ENCODE data around the gene POU2AF1.

The POU2AF1 gene

DNA sequence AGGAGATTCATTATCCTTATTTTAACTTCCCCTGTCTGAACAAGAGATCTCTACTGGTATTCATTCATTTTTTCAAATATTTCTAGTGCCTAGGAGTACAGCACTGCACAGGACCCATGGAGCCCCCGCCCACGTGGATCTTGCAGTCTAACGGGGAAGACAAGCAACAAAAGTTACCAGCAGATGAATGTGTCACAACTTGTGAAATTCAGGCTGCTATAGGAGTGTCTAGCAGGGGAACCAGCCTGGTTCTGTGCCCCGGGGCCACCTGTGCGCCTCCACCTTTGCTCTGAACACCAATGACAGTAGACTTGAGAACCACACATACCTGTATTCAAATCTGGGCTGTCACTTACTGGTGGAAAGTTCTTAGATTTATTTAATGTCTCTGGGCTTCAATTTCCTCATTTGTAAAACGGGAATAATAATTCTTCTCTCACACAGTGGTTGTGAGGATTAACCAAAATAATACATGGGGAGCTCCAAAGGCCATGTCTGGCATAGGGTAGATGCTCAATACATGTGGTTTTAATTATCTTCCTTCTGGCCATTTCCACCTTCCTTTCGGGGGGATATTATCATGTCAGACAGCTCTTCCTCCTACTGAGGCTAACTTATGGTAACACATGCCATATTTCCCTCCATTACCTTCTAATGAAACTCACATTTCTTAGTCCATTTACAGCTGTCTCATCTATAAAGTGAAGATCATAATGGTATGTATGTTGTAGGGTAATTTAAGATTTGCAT lies 17.8 kb downstream of the POU2AF1 start:
- no peak for DNase-seq (ENCODE audit: low read depth in 2 of 2)

DNA sequence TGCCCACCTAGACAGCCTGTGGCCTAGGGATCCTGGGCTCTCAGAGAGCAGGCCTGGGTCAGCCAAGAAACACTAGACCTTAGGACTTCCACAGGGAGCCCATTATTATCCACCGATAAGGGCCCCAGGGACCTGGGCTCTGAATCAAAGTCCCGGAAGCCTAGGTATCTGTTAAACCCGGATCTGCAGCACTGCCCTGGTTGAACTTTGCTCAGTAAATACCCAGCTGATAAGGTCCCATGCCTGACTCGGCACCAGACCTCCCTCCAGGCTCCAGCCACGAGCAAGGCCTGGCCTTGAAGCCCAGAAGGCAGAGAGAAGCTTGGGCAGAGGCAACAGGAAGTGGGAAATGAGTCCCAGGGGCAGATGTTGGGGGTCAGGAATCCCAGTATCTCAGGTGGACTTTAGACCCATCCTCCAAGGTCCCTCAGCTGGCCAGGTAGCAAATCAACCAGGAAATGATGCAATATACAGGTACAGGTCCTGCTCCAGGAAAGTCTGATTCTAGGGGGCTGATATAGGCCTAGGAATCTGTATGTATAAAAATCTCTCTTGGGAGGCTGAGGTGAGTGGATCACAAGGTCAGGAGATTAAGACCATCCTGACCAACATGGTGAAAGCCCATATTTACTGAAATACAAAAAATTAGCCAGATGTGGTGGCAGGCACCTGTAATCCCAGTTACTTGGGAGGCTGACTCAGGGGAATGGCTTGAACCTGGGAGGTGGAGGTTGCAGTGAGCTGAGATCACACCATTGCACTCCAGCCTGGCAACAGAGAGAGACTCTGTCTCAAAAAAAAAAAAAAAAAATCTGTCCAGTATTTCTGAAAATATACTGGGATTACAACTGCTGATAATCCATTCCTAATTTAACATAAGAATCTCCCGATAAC lies 18.7 kb downstream of the POU2AF1 start:
- no peak for DNase-seq (ENCODE audit: low read depth in 2 of 2)

DNA sequence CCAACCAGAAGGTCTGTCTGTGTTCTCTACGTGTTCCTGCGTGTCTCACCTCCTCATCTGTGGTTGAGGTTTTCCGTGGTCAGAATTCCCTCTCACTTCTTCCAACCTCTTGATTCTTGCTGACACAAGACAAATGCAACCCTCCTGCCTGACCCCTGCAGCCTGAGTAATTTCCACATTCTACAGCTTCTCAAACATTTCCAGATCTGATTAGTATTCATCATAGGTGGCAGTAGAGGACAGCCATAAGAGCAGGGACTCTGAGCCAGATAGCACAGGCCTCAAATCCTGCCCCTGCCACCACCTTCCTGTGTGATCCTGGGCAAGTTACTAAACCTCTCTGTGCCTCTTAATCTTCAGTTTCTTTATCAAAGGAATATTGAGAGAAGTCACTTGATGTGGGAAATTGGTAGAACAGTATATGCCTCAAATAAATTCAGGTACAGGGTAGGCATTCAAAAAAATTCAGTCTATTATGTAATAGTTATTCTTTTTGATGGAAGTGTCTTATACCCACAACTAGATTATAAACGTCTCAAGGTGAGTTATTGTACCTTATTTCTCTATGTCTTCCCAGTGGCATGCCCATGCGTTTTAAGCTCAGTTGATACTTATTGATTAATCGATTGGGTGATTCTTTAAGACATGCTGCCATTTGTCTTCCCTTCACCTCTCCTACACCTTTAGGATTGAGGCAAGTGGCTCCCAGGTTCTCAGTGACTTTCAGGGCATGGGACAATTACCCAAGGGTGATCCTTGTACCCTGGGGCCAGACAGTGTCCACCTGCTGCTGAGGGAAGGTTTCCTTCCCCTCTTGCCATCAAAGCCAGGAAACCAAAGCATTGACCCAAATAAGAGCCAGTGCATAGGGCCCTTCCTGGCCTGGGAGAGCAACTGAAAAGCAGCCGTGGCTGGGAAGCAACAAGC lies 19.6 kb downstream of the POU2AF1 start:
- DNase-seq (ENCODE audit: low read depth in 2 of 2): no peak

GRCh38 chr11:111358038-111359001 lies 20.8 kb downstream of the POU2AF1 start:
- DNase-seq (ENCODE audit: low read depth in 2 of 2): no peak

- DNase-seq (ENCODE audit: low read depth in 2 of 2): no peak
Measured at GRCh38 chr11:111357150-111358037, 21.7 kb downstream of the POU2AF1 start.

GRCh38 chr11:111356660-111357048 lies 22.4 kb downstream of the POU2AF1 start:
- DNase-seq (ENCODE audit: low read depth in 2 of 2): no peak

- no peak for DNase-seq (ENCODE audit: low read depth in 2 of 2)
Measured at GRCh38 chr11:111355956-111356659, 23.0 kb downstream of the POU2AF1 start.

DNA sequence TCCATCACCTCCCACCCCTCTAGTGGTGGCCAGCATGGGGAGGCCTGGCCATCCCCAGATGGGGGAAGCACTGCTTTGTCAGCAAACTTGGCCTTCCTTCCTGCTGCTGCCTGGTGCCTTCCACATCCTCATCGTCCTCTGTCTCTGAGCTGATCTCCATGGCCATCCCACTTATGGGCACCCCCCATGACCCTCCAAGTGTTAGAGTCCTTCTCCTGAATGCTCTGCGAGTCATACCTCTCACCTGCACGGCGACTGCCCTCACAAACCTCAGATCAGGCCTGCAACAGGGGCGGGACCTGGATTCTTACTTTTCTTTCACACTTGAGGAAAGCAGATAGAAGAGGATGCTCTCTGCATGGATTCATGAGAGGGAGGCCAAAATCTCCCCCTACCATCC lies 24.0 kb downstream of the POU2AF1 start:
- DNase-seq (ENCODE audit: low read depth in 2 of 2): no peak

DNA sequence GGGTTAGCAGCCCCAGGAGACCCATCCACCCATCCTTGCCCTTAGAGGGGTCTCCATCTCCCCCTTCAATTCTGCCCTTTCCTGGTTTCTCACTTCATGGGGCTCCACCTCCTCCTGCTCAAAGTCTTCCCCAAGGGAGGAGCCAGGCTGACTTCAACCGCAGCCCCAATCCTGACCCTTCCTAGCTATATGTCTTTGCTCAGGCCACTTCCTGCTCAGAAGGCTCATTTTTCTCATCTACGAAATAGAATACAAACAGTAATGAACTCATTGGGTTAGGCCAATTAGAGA lies 24.5 kb downstream of the POU2AF1 start:
- no peak for DNase-seq (ENCODE audit: low read depth in 2 of 2)

DNA sequence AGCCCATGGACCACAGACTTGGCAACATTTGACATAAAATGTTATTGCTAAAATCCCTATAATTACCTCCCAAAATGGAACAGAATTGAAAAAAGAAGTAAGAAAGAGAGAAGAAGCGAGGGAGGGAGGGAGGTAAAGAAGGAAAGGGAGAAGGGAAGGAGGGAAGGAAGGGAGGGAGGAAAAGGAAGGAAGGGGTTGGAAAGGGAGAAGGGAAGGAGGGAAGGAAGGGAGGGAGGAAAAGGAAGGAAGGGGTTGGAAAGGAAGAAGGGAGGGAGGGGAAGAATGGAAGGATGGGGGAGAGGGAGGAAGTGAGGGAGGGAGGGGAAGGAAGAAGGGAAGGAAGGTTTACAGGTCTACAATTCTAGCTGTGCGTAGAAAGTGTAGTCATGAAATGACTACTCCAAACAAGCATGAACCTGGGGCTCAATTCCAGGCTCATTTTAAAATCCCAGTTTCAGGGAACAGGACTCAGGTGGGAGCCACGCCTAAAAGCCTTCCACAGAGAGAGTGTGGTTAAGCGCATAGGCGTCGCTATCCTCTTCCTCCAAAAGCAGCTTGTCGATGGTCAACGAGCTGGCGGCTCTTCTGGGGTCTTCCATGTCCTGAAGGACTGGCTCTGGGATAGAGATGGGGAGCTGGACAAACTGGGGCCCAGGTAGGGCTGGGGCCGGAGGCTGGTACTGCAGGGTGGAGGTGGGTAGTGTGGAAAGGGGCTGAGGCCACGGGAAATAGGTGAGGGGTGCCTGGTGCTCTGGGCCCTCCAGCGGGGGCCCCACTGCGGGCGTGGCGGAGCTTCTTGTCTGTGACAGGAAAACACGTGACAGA lies 25.1 kb downstream of the POU2AF1 start:
- DNase-seq (ENCODE audit: low read depth in 2 of 2): no peak

GRCh38 chr11:111352935-111353710 lies 26.0 kb downstream of the POU2AF1 start:
- no peak for DNase-seq (ENCODE audit: low read depth in 2 of 2)

- DNase-seq (ENCODE audit: low read depth in 2 of 2): no peak
Measured at GRCh38 chr11:111352231-111352746, 26.8 kb downstream of the POU2AF1 start.

GRCh38 chr11:111351374-111352055 lies 27.6 kb downstream of the POU2AF1 start:
- DNase-seq (ENCODE audit: low read depth in 2 of 2): no peak

GRCh38 chr11:111350811-111351210 lies 28.3 kb downstream of the POU2AF1 start:
- no peak for DNase-seq (ENCODE audit: low read depth in 2 of 2)

DNA sequence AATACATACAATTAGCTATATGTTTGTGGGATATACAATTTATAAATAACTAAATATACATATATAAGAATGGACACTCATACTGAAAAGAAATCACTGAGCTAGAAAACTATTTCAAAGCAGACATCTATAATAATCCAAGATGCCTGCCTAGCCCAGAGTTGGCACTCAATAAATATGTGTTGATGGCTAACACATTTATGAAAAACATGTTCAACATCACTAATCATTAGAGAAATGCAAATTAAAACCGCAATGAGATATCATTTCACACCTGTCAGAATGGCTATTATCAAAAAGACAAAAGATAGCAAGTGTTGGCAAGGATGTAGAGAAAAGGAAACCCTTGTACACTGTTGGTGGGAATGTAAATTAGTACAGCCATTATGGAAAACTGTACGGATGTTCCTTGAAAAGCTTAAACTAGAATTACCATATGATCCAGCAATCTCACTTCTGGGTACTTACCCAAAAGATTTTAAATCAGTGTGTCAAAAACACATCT lies 29.8 kb downstream of the POU2AF1 start:
- DNase-seq (ENCODE audit: low read depth in 2 of 2): no peak

DNA sequence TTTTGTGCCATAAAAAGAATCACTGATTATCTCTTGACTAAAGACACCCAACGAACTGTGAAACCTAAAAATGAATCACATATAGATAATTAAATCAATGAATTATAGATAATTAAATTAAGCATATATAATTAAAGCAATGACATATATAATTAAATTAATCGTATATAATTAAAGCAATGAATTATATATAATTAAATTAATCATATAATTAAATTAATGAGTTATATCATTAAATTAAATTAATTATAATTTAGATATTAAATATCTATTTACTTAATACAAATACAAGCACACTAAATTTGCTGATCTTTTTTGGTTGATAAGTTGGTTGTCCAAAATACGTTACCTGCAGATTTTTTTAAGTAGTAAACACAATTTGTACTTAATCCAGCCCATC lies 30.9 kb downstream of the POU2AF1 start:
- DNase-seq (ENCODE audit: low read depth in 2 of 2): no peak

GRCh38 chr11:111347723-111348115 lies 31.4 kb downstream of the POU2AF1 start:
- DNase-seq (ENCODE audit: low read depth in 2 of 2): no peak
